Gastroesophageal sphincter (tissue), 3 donors: Measurements from ENCODE around the gene SPTBN2.

Experiments
- EP300 ChIP-seq: sonication (generic); formaldehyde crosslinking; IDR thresholded peaks from one replicate; pipeline ENCODE4 v1.6.1; 2017; ENCODE audit warnings: antibody characterized with exemption, mild to moderate bottlenecking
- POLR2A ChIP-seq, 2 donors: fragments of 450-650 bp; IDR thresholded peaks; one replicate each; pipeline ENCODE4 v1.6.1; 2017; ENCODE audit warnings: antibody characterized with exemption in 2 of 2, mild to moderate bottlenecking in 2 of 2, moderate library complexity in 1 of 2
- TF ChIP-seq, protein P1 (sequence below), 4 experiments: fragments of 200-600 bp in 2 of 4; fragments of 450-650 bp in 2 of 4; sonication (generic) in 1 of 4; IDR thresholded peaks; one replicate each; pipeline ENCODE4 v1.5.1; 2017 to 2019; ENCODE audit warnings: antibody characterized with exemption in 4 of 4, mild to moderate bottlenecking in 2 of 4, moderate library complexity in 2 of 4

DNA sequence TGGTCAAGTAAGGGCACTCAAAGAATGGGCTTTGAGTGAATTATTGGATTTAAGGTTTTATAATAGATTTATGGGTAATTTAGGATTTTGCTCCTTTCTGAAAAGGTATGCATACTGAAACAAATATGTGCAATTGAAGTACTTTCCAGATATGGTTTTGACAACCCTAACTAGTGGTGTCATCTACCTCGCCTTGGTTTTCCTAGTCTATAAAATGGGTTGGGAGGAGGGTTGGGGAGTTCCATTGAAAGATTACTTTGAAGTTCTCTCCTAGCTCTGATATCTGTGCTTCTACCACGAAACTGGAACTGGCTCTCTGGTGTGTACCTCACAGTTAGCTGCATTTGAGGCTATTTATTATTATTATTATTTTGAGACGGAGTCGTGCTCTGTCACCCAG lies 431 bp upstream of the SPTBN2 start:
- TF ChIP-seq EP300 (no peak), POLR2A (IDR thresholded peaks at IDR 0.05) (no peak)
- TF ChIP-seq, protein P1, sequence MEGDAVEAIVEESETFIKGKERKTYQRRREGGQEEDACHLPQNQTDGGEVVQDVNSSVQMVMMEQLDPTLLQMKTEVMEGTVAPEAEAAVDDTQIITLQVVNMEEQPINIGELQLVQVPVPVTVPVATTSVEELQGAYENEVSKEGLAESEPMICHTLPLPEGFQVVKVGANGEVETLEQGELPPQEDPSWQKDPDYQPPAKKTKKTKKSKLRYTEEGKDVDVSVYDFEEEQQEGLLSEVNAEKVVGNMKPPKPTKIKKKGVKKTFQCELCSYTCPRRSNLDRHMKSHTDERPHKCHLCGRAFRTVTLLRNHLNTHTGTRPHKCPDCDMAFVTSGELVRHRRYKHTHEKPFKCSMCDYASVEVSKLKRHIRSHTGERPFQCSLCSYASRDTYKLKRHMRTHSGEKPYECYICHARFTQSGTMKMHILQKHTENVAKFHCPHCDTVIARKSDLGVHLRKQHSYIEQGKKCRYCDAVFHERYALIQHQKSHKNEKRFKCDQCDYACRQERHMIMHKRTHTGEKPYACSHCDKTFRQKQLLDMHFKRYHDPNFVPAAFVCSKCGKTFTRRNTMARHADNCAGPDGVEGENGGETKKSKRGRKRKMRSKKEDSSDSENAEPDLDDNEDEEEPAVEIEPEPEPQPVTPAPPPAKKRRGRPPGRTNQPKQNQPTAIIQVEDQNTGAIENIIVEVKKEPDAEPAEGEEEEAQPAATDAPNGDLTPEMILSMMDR (IDR thresholded peaks at IDR 0.05) = no peak
